ENCODE data around the gene SMPD3.

The SMPD3 gene

DNA sequence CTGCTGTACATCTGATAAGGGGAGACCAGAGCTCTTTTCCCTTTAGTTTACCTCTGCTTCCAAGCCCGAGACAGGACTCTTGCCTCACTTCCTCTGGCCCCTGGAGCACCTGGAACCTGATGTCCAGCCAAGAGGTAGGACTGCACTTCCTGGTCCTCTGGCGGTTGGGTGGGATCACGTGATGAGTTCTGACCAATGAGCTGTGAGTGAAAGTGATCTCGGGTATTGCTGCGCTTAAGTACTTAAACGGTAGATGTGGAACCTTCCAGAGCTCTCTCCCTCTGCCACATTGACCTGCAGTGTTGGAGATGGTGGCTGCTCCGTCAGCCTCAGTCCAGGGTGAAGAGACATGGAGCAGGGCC is 67.0 kb downstream of the SMPD3 start:
- no peak for TF ChIP-seq CTCF (IDR thresholded peaks at IDR 0.05; ENCODE audit: low read depth, low read length)
- DNase-seq (ENCODE audit: low read depth in 2 of 2) = no peak
- H3K4me3 ChIP-seq (replicated peaks in 1 of 2; ENCODE audit: low read depth in 2 of 2, low read length in 2 of 2) = no peak overlapping the region

DNA sequence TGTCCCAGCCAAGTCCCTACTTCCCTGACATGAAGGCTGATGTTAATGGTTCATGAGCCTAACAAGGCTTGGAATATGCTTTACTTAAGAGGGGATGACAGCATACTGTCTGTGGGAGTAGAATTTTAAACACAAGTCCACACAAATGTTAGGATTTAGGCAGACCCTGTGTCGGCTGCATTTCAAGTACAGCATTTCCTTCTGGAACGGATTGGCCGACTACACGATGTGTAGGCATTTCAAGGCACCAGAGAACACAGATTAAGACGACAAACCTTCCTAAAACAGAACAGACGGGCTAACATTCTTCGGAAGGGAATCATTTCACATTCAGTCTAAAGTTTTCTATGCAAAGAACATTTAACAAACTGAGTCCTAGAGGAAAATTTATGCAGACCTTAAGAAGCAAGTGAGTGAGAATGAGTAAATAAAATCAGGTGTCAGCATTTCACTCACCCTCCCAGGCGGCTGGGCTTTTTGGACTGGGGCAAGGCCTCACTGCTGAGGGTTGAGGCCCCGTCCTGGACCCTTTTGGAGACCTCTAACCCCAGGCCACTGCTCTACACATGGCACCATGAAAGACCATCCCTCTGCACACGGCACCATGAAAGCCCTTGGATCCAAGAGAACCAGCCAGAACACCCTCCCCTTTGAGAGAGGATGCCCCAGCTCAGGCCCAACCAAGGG is 67.5 kb downstream of the SMPD3 start:
- TF ChIP-seq CTCF (IDR thresholded peaks at IDR 0.05; ENCODE audit: low read depth, low read length) = no peak
- no peak overlapping the region for H3K4me3 ChIP-seq (replicated peaks in 1 of 2; ENCODE audit: low read depth in 2 of 2, low read length in 2 of 2)
- no peak for DNase-seq (ENCODE audit: low read depth in 2 of 2)

GRCh38 chr16:68380348-68380670 is 68.0 kb downstream of the SMPD3 start:
- DNase-seq (ENCODE audit: low read depth in 2 of 2) = no peak
- no peak for TF ChIP-seq CTCF (IDR thresholded peaks at IDR 0.05; ENCODE audit: low read depth, low read length)

DNA sequence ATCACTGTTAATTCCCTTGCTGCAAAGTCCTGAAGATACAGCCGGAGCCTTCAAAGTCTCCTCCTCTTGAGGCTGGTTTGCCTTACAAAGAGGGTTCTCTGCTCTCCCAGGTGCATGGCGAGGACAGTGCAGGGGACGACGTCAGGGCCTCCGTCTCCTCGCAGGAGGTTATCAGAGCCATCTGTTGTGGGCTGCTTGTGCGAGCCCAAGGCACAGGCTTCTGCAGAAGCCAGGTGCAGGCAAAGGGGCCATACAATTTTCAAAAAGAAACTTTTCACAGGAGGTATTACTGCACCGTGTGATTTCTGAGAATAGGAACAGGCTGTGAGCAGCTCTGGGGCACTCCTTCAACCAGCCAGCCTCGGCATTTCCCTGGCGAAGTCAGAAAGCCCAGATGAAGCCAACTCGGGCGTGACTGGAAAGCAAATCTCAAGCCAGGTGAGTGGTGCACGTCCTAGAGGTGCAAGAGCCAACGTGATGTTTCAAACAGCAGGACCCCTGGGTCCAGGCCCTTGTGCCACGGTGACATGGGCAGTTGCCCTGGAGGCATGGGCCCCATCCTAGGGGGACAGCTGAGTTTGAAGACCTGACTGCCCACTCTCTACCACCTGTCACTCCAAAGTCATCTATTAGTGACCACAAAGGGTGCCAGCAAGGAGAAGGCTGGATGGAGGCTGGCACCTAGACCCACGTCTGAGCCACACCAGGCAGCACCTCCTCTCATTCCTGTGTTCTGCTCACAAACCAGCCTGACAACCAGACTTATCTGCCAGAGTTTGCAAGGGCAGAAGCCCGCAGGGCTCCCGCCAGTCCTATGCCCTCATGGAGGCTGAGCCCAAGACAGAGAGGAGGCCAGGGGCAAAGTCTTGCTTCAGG is 68.6 kb downstream of the SMPD3 start:
- DNase-seq (ENCODE audit: low read depth in 2 of 2) = no peak

More at GRCh38 chr16:68380348-68380670, 68.0 kb downstream of the SMPD3 start:
- H3K4me3 ChIP-seq (replicated peaks in 1 of 2; ENCODE audit: low read depth in 2 of 2, low read length in 2 of 2) = no peak overlapping the region

DNA sequence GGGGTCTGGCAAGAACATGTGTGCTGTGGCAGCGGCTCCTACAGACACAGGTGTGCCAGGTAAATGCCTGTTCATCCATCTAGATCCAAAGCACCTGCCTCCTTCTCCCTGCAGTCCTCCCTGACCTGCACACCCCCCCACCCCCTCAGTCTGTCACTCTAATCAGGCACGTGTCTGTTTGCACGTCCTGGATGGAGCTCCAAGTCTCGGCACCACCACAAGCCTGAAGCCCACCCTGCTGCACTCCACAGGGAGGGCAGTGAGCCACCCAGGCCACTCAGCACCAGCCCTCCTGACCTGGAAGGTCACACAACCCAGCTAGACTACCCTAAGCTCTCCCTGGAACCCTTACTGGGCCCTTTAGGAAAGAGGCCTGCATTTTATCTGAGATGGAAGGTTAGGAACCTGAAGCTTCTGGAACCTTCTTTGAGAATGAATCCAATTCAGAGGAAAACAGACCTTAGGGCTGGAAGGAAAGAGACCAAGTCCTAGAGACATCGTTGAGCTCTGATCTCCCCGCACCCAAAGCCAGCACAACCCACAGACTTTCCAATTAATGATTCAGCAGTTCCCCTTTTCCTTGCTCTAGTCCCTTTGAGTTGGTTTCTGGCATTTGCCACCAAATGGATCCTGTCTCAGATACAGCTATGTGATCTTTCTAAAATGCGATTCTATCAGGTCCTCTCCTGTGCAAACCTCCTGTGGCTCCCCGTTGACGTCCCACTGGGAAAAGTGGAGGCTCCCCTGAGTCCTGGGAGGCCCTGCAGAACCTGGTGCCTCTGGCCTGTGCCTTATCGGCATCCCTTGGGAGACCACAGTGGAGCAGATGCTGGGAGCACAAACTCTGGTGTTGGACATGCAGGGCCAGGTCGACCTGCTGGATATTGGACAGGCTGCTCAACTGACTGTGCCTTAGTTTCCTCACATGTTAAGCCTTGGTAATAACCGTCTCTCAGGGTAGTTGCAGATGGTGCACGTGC is 69.6 kb downstream of the SMPD3 start:
- no peak for DNase-seq (ENCODE audit: low read depth in 2 of 2)
- no peak overlapping the region for H3K4me3 ChIP-seq (replicated peaks in 1 of 2; ENCODE audit: low read depth in 2 of 2, low read length in 2 of 2)
- no peak for TF ChIP-seq CTCF (IDR thresholded peaks at IDR 0.05; ENCODE audit: low read depth, low read length)

More for the DNA sequence above, 68.6 kb downstream of the SMPD3 start:
- H3K4me3 ChIP-seq (replicated peaks in 1 of 2; ENCODE audit: low read depth in 2 of 2, low read length in 2 of 2) = no peak overlapping the region
- TF ChIP-seq CTCF (IDR thresholded peaks at IDR 0.05; ENCODE audit: low read depth, low read length) = no peak

DNA sequence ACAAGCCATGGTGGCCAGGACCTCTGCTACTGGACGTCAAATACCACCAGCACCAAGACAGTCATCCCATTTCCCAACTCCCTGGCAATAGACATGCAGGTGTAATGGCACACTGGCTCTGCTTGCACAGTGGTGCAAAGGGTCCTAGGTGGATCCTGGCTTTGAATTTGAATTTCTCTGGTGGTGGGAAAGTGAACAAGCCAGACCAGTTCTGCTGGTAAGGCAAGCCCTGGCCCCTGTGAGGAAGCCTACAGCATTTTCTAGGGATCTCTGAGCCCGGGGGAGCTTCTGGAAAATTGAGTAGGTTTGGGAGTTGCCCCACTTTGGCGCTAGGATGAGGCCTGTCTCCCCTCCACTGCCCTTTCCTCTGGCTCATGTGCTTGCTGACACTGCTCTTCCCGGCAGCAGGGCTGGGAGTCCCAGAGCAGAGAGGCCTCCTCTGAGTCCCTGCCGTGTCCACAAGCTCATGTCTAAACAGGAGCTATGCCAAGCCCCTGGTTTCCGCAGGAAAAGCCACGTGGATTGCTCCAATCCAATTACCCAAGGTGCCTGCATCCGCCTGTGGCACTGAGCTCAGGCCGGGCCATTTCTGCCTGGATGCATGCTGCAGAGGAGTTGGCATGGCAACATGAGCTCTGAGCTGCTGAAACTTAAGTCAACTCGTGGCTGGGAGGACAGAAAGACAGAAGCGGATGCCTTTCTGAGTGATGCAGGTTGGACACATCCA is 70.5 kb downstream of the SMPD3 start:
- peak in 1 of 2 donors; percentile 36 for DNase-seq (ENCODE audit: low read depth in 2 of 2)
- TF ChIP-seq CTCF (IDR thresholded peaks at IDR 0.05; ENCODE audit: low read depth, low read length) = no peak
- H3K4me3 ChIP-seq (replicated peaks in 1 of 2; ENCODE audit: low read depth in 2 of 2, low read length in 2 of 2) = no peak overlapping the region
